Astrocyte of the cerebellum (primary cell): Measurements from ENCODE around the gene CLMP.
A peak's percentile ranks its signal among the peaks of the same experiment; 100 is the strongest.

Source experiments
- DNase-seq: peaks from one replicate; pipeline ENCODE4 v3.0.0-alpha.2; 2011; ENCODE audit warnings: low read depth
- H3K4me3 ChIP-seq: 2 replicates; pipeline ENCODE4 v1.5.1; 2011; ENCODE audit warnings: mild to moderate bottlenecking, low read depth, low read length, moderate library complexity
- in situ Hi-C: cut with HindIII; loops from 2 replicates; pipeline ENCODE4 v1.10.0; 2017; ENCODE audit warnings: low sequenced_read_pairs
- TF ChIP-seq, protein P1 (sequence below): IDR thresholded peaks from 2 replicates; pipeline ENCODE4 v1.5.1; 2012; ENCODE audit warnings: low read length, low read depth, moderate library complexity, mild to moderate bottlenecking; ENCODE audit errors: missing control alignments

Gene CLMP

DNA sequence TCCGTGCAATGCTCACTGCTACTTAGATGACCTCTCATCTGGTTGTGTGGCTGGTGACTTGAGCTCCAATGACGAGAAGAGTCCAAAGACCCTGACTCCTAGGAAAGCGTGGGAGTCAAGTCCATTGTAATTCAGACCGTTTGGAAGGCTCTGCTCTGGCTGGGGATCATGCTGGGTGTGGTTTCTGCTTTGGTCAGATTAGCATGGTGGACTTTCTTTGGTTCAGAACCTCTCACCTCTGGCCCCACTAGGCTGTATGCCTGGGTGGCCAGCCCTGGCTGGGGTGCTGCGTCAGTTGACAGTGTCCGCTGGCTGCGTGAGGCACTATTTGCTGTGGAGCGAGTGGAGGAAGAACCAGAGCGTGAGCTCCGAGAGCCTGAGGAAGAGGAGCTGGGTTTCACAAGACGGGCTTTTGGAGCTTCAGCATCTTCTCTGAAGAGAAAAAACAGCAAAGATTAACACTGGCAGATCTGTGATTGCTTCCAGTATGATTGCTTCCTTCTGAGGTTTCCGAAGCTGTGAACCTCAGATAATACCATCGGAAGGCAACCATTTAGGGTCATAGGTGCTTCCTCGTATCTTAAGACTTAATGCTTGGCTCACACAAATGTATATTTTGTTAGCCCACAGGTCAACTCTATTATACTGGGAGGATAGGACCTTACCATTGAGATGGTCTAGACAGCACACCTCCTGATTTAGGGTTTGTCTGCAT lies 121.5 kb downstream of the CLMP start:
- DNase-seq: no peak
- H3K4me3 ChIP-seq: no peak overlapping the region
- TF ChIP-seq, protein P1, sequence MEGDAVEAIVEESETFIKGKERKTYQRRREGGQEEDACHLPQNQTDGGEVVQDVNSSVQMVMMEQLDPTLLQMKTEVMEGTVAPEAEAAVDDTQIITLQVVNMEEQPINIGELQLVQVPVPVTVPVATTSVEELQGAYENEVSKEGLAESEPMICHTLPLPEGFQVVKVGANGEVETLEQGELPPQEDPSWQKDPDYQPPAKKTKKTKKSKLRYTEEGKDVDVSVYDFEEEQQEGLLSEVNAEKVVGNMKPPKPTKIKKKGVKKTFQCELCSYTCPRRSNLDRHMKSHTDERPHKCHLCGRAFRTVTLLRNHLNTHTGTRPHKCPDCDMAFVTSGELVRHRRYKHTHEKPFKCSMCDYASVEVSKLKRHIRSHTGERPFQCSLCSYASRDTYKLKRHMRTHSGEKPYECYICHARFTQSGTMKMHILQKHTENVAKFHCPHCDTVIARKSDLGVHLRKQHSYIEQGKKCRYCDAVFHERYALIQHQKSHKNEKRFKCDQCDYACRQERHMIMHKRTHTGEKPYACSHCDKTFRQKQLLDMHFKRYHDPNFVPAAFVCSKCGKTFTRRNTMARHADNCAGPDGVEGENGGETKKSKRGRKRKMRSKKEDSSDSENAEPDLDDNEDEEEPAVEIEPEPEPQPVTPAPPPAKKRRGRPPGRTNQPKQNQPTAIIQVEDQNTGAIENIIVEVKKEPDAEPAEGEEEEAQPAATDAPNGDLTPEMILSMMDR: no peak
- in situ Hi-C loops: no loop called here

DNA sequence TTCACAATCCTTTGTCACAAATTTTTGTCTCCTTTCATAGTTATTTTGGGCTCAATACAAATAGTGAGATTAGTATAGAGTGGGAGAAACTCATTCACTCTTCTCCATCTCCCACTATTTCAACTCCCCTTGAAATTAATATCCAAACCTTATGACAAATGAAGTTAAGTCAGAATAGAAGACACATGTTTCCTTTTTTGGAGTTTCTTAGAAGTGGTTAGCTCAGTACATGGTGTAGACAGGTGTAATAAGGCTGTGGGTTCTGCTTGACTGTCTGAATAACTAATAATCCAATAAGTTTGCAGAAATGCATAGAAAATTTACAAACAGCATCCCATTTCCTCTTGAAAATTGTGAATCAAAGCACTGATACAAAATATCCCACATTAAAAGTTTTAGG lies 122.3 kb downstream of the CLMP start:
- TF ChIP-seq, protein P1: no peak
- DNase-seq: no peak
- H3K4me3 ChIP-seq: no peak overlapping the region
- in situ Hi-C loops: no loop called here

DNA sequence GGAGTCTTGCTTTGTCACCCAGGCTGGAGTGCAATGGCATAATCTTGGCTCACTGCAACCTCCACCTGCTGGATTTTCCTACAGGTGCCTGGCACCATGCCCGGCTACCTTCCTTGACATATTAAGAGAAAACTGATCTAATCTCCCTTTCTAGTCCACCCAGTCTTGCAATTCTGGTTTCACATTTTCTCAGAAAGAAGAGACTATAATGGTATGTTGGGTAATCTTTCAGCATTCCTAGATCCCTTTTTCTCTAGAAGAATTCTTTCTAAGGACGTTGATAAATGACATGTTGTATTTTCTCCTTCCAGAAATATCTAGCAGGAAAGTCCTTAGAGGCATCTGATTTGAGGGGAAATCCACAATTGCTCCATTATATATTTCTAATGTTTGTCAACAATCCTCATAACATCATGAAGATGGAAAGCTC lies 122.7 kb downstream of the CLMP start:
- TF ChIP-seq, protein P1: no peak
- in situ Hi-C loops: no loop called here
- no peak for DNase-seq
- H3K4me3 ChIP-seq: no peak overlapping the region

DNA sequence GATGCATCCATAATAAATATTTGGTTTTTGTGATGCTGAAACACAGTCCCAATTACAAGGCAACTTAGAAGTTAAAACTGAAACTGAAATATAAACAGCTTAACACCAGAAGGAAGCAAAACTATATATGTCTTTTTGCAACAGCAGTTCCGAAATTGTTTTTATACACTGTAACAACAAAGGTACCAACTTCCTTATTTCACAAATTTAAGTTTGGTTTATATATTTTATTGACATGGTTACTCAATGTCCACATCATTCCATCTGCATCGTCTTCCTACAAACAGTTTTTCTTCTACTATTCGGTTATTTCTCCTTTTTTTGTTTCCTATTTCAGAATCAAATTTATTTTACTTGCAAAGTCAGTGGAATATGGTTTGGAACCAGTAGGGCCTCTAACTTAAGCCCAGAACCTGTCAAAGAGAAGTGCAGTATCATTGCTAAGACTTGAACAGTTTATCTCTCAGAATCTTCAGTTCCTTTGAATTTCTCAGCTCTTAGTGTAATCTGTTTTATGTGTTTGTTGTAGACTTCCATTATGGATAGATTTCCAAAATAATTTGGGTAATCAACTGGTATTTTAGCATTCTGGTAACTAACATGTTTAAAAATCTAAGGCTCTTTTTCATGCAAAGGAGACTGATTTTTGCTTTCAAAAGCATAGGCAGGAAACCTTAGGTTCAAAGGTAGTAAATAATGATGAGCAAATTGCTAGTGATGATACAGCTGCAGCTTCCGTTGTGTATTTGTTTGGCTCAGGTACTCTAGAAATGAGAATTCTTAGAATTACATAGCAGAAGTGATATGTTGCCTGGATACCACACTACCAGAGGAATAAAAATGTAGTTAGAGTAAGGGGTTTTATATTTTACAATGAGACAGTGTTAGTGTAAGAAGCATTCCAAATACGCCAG lies 124.9 kb downstream of the CLMP start:
- in situ Hi-C loops: no loop called here
- TF ChIP-seq, protein P1: no peak
- H3K4me3 ChIP-seq: no peak overlapping the region
- no peak for DNase-seq

DNA sequence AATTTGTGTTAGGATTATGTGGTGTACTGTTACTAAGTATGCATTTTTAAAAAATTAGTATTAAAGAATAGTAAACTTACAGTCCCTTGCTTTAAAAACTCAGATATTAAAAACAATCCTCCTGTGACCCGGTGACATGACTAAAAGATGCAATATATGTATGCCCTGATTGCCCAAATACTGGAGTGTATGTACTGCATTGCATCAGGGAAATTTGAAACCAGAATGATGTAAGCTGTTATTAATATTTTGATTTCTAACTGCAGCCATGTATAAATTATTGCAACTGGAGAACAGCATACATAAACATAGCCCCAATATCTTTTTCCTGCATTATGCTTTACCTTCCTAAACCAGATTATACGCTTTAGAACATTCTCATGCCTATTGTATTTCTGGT lies 129.4 kb downstream of the CLMP start:
- H3K4me3 ChIP-seq: no peak overlapping the region
- in situ Hi-C loops: no loop called here
- no peak for DNase-seq
- TF ChIP-seq, protein P1: no peak

DNA sequence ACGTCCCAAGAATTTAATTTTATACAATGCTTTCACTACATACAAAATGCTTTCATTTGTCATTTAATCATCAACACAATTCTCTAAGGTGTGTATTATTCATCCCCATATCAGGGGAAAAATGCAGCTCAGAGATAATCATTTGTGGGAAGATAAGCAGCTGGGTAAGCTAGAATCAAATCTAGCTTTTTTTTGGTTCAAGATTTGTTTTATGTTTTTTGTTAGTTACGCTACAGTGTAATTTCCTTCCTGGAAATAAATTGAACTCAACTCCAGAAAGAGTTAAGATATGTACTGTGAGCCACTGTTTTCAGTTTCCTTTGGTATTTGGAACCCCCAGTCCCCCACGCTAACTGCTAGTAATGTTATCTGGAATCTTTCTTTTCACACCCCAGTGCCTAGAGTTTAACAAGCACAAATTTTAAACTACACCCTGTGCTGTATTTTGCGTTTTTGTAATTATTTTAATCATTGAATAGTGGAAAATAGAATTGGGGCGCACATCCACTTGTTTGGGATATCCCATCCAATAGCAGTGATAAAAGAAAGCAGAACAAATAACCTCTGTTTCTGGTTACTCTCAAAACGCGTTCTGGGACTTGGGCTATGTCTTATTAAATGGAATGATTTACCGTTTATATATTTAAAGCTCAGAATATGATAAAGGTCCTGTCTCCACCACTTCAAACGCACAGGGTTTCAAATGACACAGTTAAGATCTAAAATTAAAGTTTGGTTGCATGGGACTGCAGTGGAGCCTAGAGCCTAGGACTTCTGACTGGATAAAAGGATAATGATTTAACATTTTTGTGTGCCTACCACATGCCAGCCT lies 131.0 kb downstream of the CLMP start:
- no peak for DNase-seq
- TF ChIP-seq, protein P1: no peak
- in situ Hi-C loops: no loop called here
- H3K4me3 ChIP-seq: peak overlapping the region; percentile 85
